B cell (primary cell): ENCODE data around the gene PDZD7. TPM values are rescaled to one million over a fixed set of nuclear protein-coding genes. Genes with fewer than 3 reads are reported as not detected.

ENCODE experiments used
- ATAC-seq: fragments of 200-7000 bp; cut with Tn5 transposase; one replicate; pipeline ENCODE4 v1.10.0; 2021; ENCODE audit warnings: low read depth, mild to moderate bottlenecking, moderate number of reproducible peaks, moderate library complexity
- CTCF ChIA-PET: fragments of 350-600 bp; sonication (Branson Sonifier 250); formaldehyde crosslinking; loops from one replicate; lab custom pipeline; 2021; ENCODE audit warnings: antibody characterized with exemption, inconsistent platforms; lab: Charles Lee
- POLR2A ChIA-PET: fragments of 350-600 bp; sonication (Branson Sonifier 250); formaldehyde crosslinking; loops from one replicate; lab custom pipeline; 2021; ENCODE audit warnings: antibody characterized with exemption; lab: Charles Lee
- DNase-seq: peaks from one replicate; pipeline ENCODE4 v3.0.0; 2013
- H2AFZ ChIP-seq: 2 replicates; pipeline ENCODE4 v1.6.1; 2012; ENCODE audit warnings: mild to moderate bottlenecking, low read depth, low read length; ENCODE audit not compliant: insufficient read depth, poor library complexity, severe bottlenecking
- H3K27ac ChIP-seq, 2 donors: 1 replicate in 1 of 2; 2 replicates in 1 of 2; pipeline ENCODE4 v1.5.1; 2012 to 2013; ENCODE audit warnings: low read length in 2 of 2, mild to moderate bottlenecking in 2 of 2, moderate library complexity in 1 of 2
- H3K27me3 ChIP-seq, 4 experiments: fragments of 200-600 bp in 1 of 4; sonication (generic) in 1 of 4; replicated peaks in 1 of 4; 1 replicate in 2 of 4; 2 replicates in 2 of 4; pipeline versions ENCODE4 v1.6.1 to v1.7.0; 2013 to 2016; ENCODE audit warnings: low read length in 3 of 4, mild to moderate bottlenecking in 2 of 4, mixed read lengths in 1 of 4, moderate library complexity in 1 of 4; ENCODE audit not compliant: insufficient read depth in 4 of 4, control insufficient read depth in 3 of 4; ENCODE audit errors: control extremely low read depth in 1 of 4
- H3K36me3 ChIP-seq, 2 experiments: replicated peaks in 1 of 2; 1 replicate in 1 of 2; 2 replicates in 1 of 2; pipeline versions ENCODE4 v1.6.1 to v1.7.1; 2013; ENCODE audit warnings: low read length in 1 of 2; ENCODE audit not compliant: insufficient read depth in 2 of 2, control insufficient read depth in 1 of 2; ENCODE audit errors: control extremely low read depth in 1 of 2, extremely low read depth in 1 of 2
- H3K4me1 ChIP-seq, 2 donors: fragments of 200-600 bp in 1 of 2; sonication (generic) in 1 of 2; 1 replicate in 1 of 2; 2 replicates in 1 of 2; pipeline versions ENCODE4 v1.5.1 to v1.6.1; 2013 to 2017; ENCODE audit warnings: low read length in 2 of 2; ENCODE audit not compliant: control insufficient read depth in 2 of 2, insufficient read depth in 2 of 2
- H3K4me2 ChIP-seq: replicated peaks from 2 replicates; pipeline ENCODE3; 2012; ENCODE audit warnings: mild to moderate bottlenecking, low read depth, low read length; ENCODE audit not compliant: poor library complexity, severe bottlenecking
- H3K4me3 ChIP-seq, 5 experiments: fragments of 200-600 bp in 1 of 5; sonication (generic) in 1 of 5; 1 replicate in 3 of 5; 2 replicates in 2 of 5; pipeline versions ENCODE4 v1.5.1 to v1.7.0; 2011 to 2016; ENCODE audit warnings: low read length in 4 of 5, mild to moderate bottlenecking in 4 of 5, low read depth in 2 of 5, control low read depth in 1 of 5, moderate library complexity in 1 of 5; ENCODE audit not compliant: insufficient read depth in 1 of 5; ENCODE audit errors: control extremely low read depth in 1 of 5, extremely low read depth in 1 of 5
- H3K79me2 ChIP-seq: fragments of 200-600 bp; sonication (generic); one replicate; pipeline ENCODE4 v1.6.0; 2016; ENCODE audit warnings: low read length; ENCODE audit not compliant: control insufficient read depth, insufficient read depth
- H3K9ac ChIP-seq: fragments of 200-600 bp; sonication (generic); 2 replicates; pipeline ENCODE4 v1.6.1; 2017; ENCODE audit warnings: mild to moderate bottlenecking, low read length, moderate library complexity
- H3K9me3 ChIP-seq, 3 donors: one replicate each; pipeline versions ENCODE4 v1.6.1 to v1.7.1; 2013; ENCODE audit warnings: low read length in 2 of 3; ENCODE audit not compliant: control insufficient read depth in 2 of 3, insufficient read depth in 1 of 3; ENCODE audit errors: control extremely low read depth in 1 of 3
- H4K20me1 ChIP-seq: 2 replicates; pipeline ENCODE4 v1.6.0; 2012; ENCODE audit warnings: mild to moderate bottlenecking, low read length; ENCODE audit not compliant: insufficient read depth, control insufficient read depth, poor library complexity, severe bottlenecking
- H3K27ac Mint-ChIP-seq: one replicate; pipeline ENCODE4 v1.8.0; 2021; ENCODE audit warnings: mixed read lengths
- H3K27me3 Mint-ChIP-seq: one replicate; pipeline ENCODE4 v1.8.0; 2021; ENCODE audit warnings: mixed read lengths
- H3K4me1 Mint-ChIP-seq: one replicate; pipeline ENCODE4 v1.8.0; 2021; ENCODE audit warnings: mixed read lengths
- H3K4me3 Mint-ChIP-seq: one replicate; pipeline ENCODE4 v1.8.0; 2021; ENCODE audit warnings: mixed read lengths
- H3K9me3 Mint-ChIP-seq: one replicate; pipeline ENCODE4 v1.8.0; 2022; ENCODE audit warnings: mixed read lengths; ENCODE audit not compliant: insufficient read depth
- CTCF ChIP-seq: fragments of 200-600 bp; IDR thresholded peaks from one replicate; pipeline ENCODE4 v1.8.0; 2022; ENCODE audit warnings: antibody characterized with exemption, mild to moderate bottlenecking
- EZH2 ChIP-seq: IDR thresholded peaks from 2 replicates; pipeline ENCODE4 v1.6.1; 2012; ENCODE audit warnings: borderline replicate concordance, low read depth, mild to moderate bottlenecking, moderate library complexity, low read length; ENCODE audit not compliant: insufficient read depth, poor library complexity, severe bottlenecking
- WGBS: methylation state at CpG from one replicate; pipeline ENCODE4 v1.1.5; 2013; ENCODE audit warnings: missing lambda C conversion rate; ENCODE audit not compliant: insufficient coverage; 5-methylcytosine and 5-hydroxymethylcytosine counted together
- intact Hi-C: fragments of 100-400 bp; cut with micrococcal nuclease; formaldehyde crosslinking; loops from one replicate; pipeline ENCODE4 v1.10.0; 2022
- polyA plus RNA-seq: library from polyadenylated mRNA; depleted of rRNA; stranded (reverse); fragments of >200 nt; gene quantifications from 2 replicates; pipeline ENCODE4 v1.2.3, GENCODE V29; 2012
- total RNA-seq, 2 donors: library from RNA; stranded (reverse); fragments of 120-200 nt in 1 of 2; gene quantifications; 1 replicate in 1 of 2; 2 replicates in 1 of 2; pipeline versions ENCODE4 v1.2.3 to v1.2.4, GENCODE V29; 2013 to 2022

The PDZD7 gene
- total and polyA plus RNA-seq, 2 donors (not counting 1 experiment from before 2014, with no cell fraction given), result 0.64 to 0.69 TPM

- H3K9me3 Mint-ChIP-seq, result no peaks in the 10 kb centered on the region
- H3K27me3 ChIP-seq, result peaks cover 0 to 29% (median 10%) of the 10 kb centered on the region in 4 experiments
- WGBS, result under 1% methylated on average over 31 of the region's 37 CpGs
- ChIA-PET POLR2A (interaction anchor here (0.7 to 3.8 kb wide), 4 partner anchors 10 to 82 kb away, joined by 3 to 20 read pairs (median 3); no protein-coding TSS in a partner anchor), CTCF (interaction anchor here (0.6 to 16.1 kb wide), 14 partner anchors 9 to 1073 kb away, joined by 3 to 306 read pairs (median 4); partner anchors contain the start of genes PDZD7 and SFXN3)
- DNase-seq (peak; percentile 97), ATAC-seq (peak; percentile 56)
- peaks cover 32 to 40% of the 10 kb centered on the region in 2 donors for H3K4me1 ChIP-seq
- intact Hi-C loops, result loop anchor here (1.0 to 10.0 kb wide), 11 partner anchors 8 to 997 kb away; partner anchors contain the start of genes ARMH3, LZTS2, MRPL43 and TWNK
- peak overlapping the region; percentile 93 to 100 (median 97) for H3K4me3 ChIP-seq
- peak overlapping the region; percentile 86 for H3K9ac ChIP-seq
- peaks cover 36% of the 10 kb centered on the region for H3K4me1 Mint-ChIP-seq
- peak overlapping the region; percentile 97 for H3K4me3 Mint-ChIP-seq
- peak overlapping the region; percentile 94 for H3K27ac Mint-ChIP-seq
- peaks cover 3% of the 10 kb centered on the region for H3K79me2 ChIP-seq
- peaks cover 5% of the 10 kb centered on the region for H4K20me1 ChIP-seq
- TF ChIP-seq CTCF (peak; percentile 97), EZH2 (no peak)
- no peaks in the 10 kb centered on the region for H3K36me3 ChIP-seq
- H3K9me3 ChIP-seq, result peaks cover 0 to 6% (median 0%) of the 10 kb centered on the region in 3 donors
- H2AFZ ChIP-seq, result peak overlapping the region; percentile 95
- peak overlapping the region; percentile 79 to 85 for H3K27ac ChIP-seq
- peak overlapping the region; percentile 72 for H3K4me2 ChIP-seq
- peaks cover 15% of the 10 kb centered on the region for H3K27me3 Mint-ChIP-seq
Measured at GRCh38 chr10:101060036-101060950, 29.4 kb upstream of the PDZD7 start.
